HEK293 (cell line): ENCODE measurements around the gene KLK13.

ENCODE experiments used
- BCL11B ChIP-seq: fragments of 450-650 bp; formaldehyde crosslinking; IDR thresholded peaks from 2 replicates; pipeline ENCODE4 v1.5.1; 2016; ENCODE audit warnings: low read depth, missing biosample characterization, missing genetic modification characterization
- GLIS2 ChIP-seq: fragments of 450-650 bp; formaldehyde crosslinking; IDR thresholded peaks from 2 replicates; pipeline ENCODE4 v1.5.1; 2016; ENCODE audit warnings: missing biosample characterization, missing genetic modification characterization
- SP2 ChIP-seq: fragments of 450-650 bp; formaldehyde crosslinking; IDR thresholded peaks from 2 replicates; pipeline ENCODE4 v1.5.1; 2016; ENCODE audit warnings: missing biosample characterization, missing genetic modification characterization
- WT1 ChIP-seq: fragments of 450-650 bp; formaldehyde crosslinking; IDR thresholded peaks from 2 replicates; pipeline ENCODE4 v1.5.1; 2016; ENCODE audit warnings: missing biosample characterization, missing genetic modification characterization
- ZBTB11 ChIP-seq: fragments of 450-650 bp; formaldehyde crosslinking; conservative IDR thresholded peaks from 2 replicates; pipeline ENCODE4 v1.5.1; 2016; ENCODE audit warnings: low read depth, missing biosample characterization, missing genetic modification characterization
- ZBTB48 ChIP-seq: fragments of 450-650 bp; formaldehyde crosslinking; IDR thresholded peaks from 2 replicates; pipeline ENCODE4 v1.5.1; 2016; ENCODE audit warnings: missing biosample characterization, missing genetic modification characterization
- ZFP3 ChIP-seq: fragments of 450-650 bp; formaldehyde crosslinking; IDR thresholded peaks from 2 replicates; pipeline ENCODE4 v1.5.1; 2016; ENCODE audit warnings: low read depth, missing biosample characterization, missing genetic modification characterization
- ZNF221 ChIP-seq: fragments of 450-650 bp; formaldehyde crosslinking; IDR thresholded peaks from 2 replicates; pipeline ENCODE4 v1.5.1; 2017; ENCODE audit warnings: missing biosample characterization, missing genetic modification characterization, borderline replicate concordance
- ZNF23 ChIP-seq: fragments of 450-650 bp; formaldehyde crosslinking; IDR thresholded peaks from 2 replicates; pipeline ENCODE4 v1.5.1; 2016; ENCODE audit warnings: missing biosample characterization, missing genetic modification characterization, borderline replicate concordance
- ZNF248 ChIP-seq: fragments of 450-650 bp; formaldehyde crosslinking; IDR thresholded peaks from 2 replicates; pipeline ENCODE4 v1.5.1; 2017; ENCODE audit warnings: missing biosample characterization, missing genetic modification characterization
- ZNF394 ChIP-seq: fragments of 450-650 bp; formaldehyde crosslinking; IDR thresholded peaks from 2 replicates; pipeline ENCODE4 v1.5.1; 2016; ENCODE audit warnings: missing biosample characterization, missing genetic modification characterization, mild to moderate bottlenecking, moderate library complexity, borderline replicate concordance
- ZNF433 ChIP-seq: fragments of 450-650 bp; formaldehyde crosslinking; IDR thresholded peaks from 2 replicates; pipeline ENCODE4 v1.5.1; 2016; ENCODE audit warnings: missing biosample characterization, missing genetic modification characterization, low read depth
- ZNF510 ChIP-seq: fragments of 450-650 bp; formaldehyde crosslinking; IDR thresholded peaks from 2 replicates; pipeline ENCODE4 v1.5.1; 2018; ENCODE audit warnings: mild to moderate bottlenecking, missing genetic modification characterization, missing biosample characterization; ENCODE audit not compliant: insufficient replicate concordance
- ZNF518A ChIP-seq: fragments of 450-650 bp; formaldehyde crosslinking; conservative IDR thresholded peaks from 2 replicates; pipeline ENCODE4 v1.5.1; 2016; ENCODE audit warnings: low read depth, missing biosample characterization, missing genetic modification characterization
- ZNF544 ChIP-seq: fragments of 450-650 bp; formaldehyde crosslinking; IDR thresholded peaks from 2 replicates; pipeline ENCODE4 v1.5.0; 2017; ENCODE audit warnings: missing biosample characterization, missing genetic modification characterization
- ZNF549 ChIP-seq: fragments of 450-650 bp; IDR thresholded peaks from 2 replicates; pipeline ENCODE4 v1.5.1; 2018; ENCODE audit warnings: missing biosample characterization, missing genetic modification characterization, mild to moderate bottlenecking, inconsistent platforms, moderate library complexity
- ZNF558 ChIP-seq: fragments of 450-650 bp; formaldehyde crosslinking; IDR thresholded peaks from 2 replicates; pipeline ENCODE4 v1.5.1; 2016; ENCODE audit warnings: missing biosample characterization, missing genetic modification characterization
- ZNF560 ChIP-seq: fragments of 450-650 bp; formaldehyde crosslinking; IDR thresholded peaks from 2 replicates; pipeline ENCODE4 v1.5.1; 2017; ENCODE audit warnings: missing biosample characterization, missing genetic modification characterization, borderline replicate concordance
- ZNF571 ChIP-seq: fragments of 450-650 bp; formaldehyde crosslinking; IDR thresholded peaks from 2 replicates; pipeline ENCODE4 v1.5.0; 2017; ENCODE audit warnings: missing biosample characterization, missing genetic modification characterization
- ZNF580 ChIP-seq: fragments of 450-650 bp; formaldehyde crosslinking; IDR thresholded peaks from 2 replicates; pipeline ENCODE4 v1.5.1; 2016; ENCODE audit warnings: missing biosample characterization, missing genetic modification characterization
- ZNF610 ChIP-seq: fragments of 450-650 bp; formaldehyde crosslinking; IDR thresholded peaks from 2 replicates; pipeline ENCODE4 v1.5.1; 2016; ENCODE audit warnings: missing biosample characterization, missing genetic modification characterization, borderline replicate concordance
- ZNF624 ChIP-seq: fragments of 450-650 bp; formaldehyde crosslinking; IDR thresholded peaks from 2 replicates; pipeline ENCODE4 v1.5.1; 2017; ENCODE audit warnings: missing biosample characterization, missing genetic modification characterization
- ZNF660 ChIP-seq: fragments of 450-650 bp; IDR thresholded peaks from 2 replicates; pipeline ENCODE4 v1.5.1; 2018; ENCODE audit warnings: missing biosample characterization, mild to moderate bottlenecking, missing genetic modification characterization
- ZNF670 ChIP-seq: fragments of 450-650 bp; formaldehyde crosslinking; IDR thresholded peaks from 2 replicates; pipeline ENCODE4 v1.5.1; 2016; ENCODE audit warnings: missing biosample characterization, missing genetic modification characterization, low read depth
- ZNF692 ChIP-seq: fragments of 450-650 bp; formaldehyde crosslinking; IDR thresholded peaks from 2 replicates; pipeline ENCODE4 v1.5.1; 2016; ENCODE audit warnings: missing biosample characterization, missing genetic modification characterization
- ZNF768 ChIP-seq: fragments of 450-650 bp; formaldehyde crosslinking; IDR thresholded peaks from 2 replicates; pipeline ENCODE4 v1.5.1; 2018; ENCODE audit warnings: missing biosample characterization, mild to moderate bottlenecking, missing genetic modification characterization
- ZSCAN16 ChIP-seq: fragments of 450-650 bp; formaldehyde crosslinking; IDR thresholded peaks from 2 replicates; pipeline ENCODE4 v1.5.1; 2016; ENCODE audit warnings: missing biosample characterization, missing genetic modification characterization
- ZSCAN23 ChIP-seq: fragments of 450-650 bp; formaldehyde crosslinking; IDR thresholded peaks from 2 replicates; pipeline ENCODE4 v1.5.1; 2016; ENCODE audit warnings: missing biosample characterization, missing genetic modification characterization

KLK13 gene

GRCh38 chr19:51016798-51017683 is 47.9 kb downstream of the KLK13 start (continued):
- no peak for TF ChIP-seq ZNF510 (tag by site-specific recombination)
- no peak for TF ChIP-seq ZNF544 (tag by site-specific recombination)
- TF ChIP-seq ZNF624: no peak
- TF ChIP-seq ZNF558 (tag by site-specific recombination): no peak
- TF ChIP-seq ZBTB48 (tag by site-specific recombination): peak; percentile 89
- TF ChIP-seq ZNF692 (tag by site-specific recombination): peak; percentile 58
- no peak for TF ChIP-seq ZBTB11 (tag by site-specific recombination)
- TF ChIP-seq ZNF549 (tag by site-specific recombination): no peak
- TF ChIP-seq ZNF610 (tag by site-specific recombination): no peak
- no peak for TF ChIP-seq ZNF221
- TF ChIP-seq ZNF248 (tag by site-specific recombination): no peak
- TF ChIP-seq ZNF560 (tag by site-specific recombination): no peak
- TF ChIP-seq ZNF670: no peak
- TF ChIP-seq SP2 (tag by site-specific recombination): peak; percentile 73
- peak; percentile 96 for TF ChIP-seq GLIS2 (tag by site-specific recombination)
- peak; percentile 45; the same call in 1 of the 2 replicates for TF ChIP-seq ZNF660 (tag by site-specific recombination)
- no peak for TF ChIP-seq ZSCAN16
- TF ChIP-seq ZNF23 (tag by site-specific recombination): no peak
- TF ChIP-seq ZNF394 (tag by site-specific recombination): peak; percentile 12; the same call in 1 of the 2 replicates
- TF ChIP-seq ZSCAN23 (tag by site-specific recombination): peak; percentile 33; the same call in 1 of the 2 replicates
- TF ChIP-seq ZFP3 (tag by site-specific recombination): no peak
- TF ChIP-seq WT1 (tag by site-specific recombination): no peak
- TF ChIP-seq ZNF433 (tag by site-specific recombination): no peak
- TF ChIP-seq ZNF571 (tag by site-specific recombination): no peak
- no peak for TF ChIP-seq BCL11B
- no peak for TF ChIP-seq ZNF518A (tag by site-specific recombination)
- TF ChIP-seq ZNF580 (tag by site-specific recombination): peak; percentile 30; the same call in 1 of the 2 replicates
- TF ChIP-seq ZNF768 (tag by site-specific recombination): no peak
